Mucosa of descending colon (tissue), 3 donors: ENCODE measurements around the gene CCR6. TPM values are rescaled to one million over a fixed set of nuclear protein-coding genes. Genes with fewer than 3 reads are reported as not detected.
"Not testable (repeated sequence)": the region's sequence is repeated elsewhere in the genome, so short reads cannot be mapped to it uniquely, and the experiment has no call there.

Experiments used
- ATAC-seq: fragments of 200-7000 bp; cut with Tn5 transposase; one replicate; pipeline ENCODE4 v1.9.1; 2020; ENCODE audit warnings: mild to moderate bottlenecking, moderate library complexity
- DNase-seq, 3 donors: peaks; one replicate each; pipeline ENCODE4 v3.0.0-alpha.2; 2020
- H3K36me3 ChIP-seq: fragments of 200-600 bp; one replicate; pipeline ENCODE4 v1.8.0; 2021; ENCODE audit warnings: low read depth, mild to moderate bottlenecking
- H3K4me1 ChIP-seq: fragments of 200-600 bp; one replicate; pipeline ENCODE4 v1.8.0; 2021; ENCODE audit warnings: low read depth, mild to moderate bottlenecking
- H3K4me3 ChIP-seq: fragments of 200-600 bp; one replicate; pipeline ENCODE4 v1.8.0; 2021; ENCODE audit warnings: mild to moderate bottlenecking
- H3K9me3 ChIP-seq: fragments of 200-600 bp; one replicate; pipeline ENCODE4 v1.8.0; 2021; ENCODE audit warnings: mild to moderate bottlenecking
- intact Hi-C, 2 donors: fragments of 100-400 bp; cut with DNase I in 1 of 2; cut with micrococcal nuclease in 1 of 2; formaldehyde crosslinking; loops; one replicate each; pipeline versions ENCODE4 v1.11.0 to v1.11.1; 2022; cut with DNase I, micrococcal nuclease
- total RNA-seq, 3 donors: library from RNA; stranded (reverse); fragmentation: NEBNext Ultra II Directional in 2 of 3; extraction: Animal tissue kit (Norgen Biotek cat#: 25700) in 2 of 3; gene quantifications; one replicate each; pipeline versions ENCODE4 v1.2.1 to v1.2.4, GENCODE V29; 2021 to 2023
- donor health status: DM: no; HTN: no; CAD: no; lungs with moderate emphysema.
- donor health status: DM: no; HTN: no; CAD: no.
- donor health status: DM: no; HTN: yes; CAD: no.

Gene CCR6
- total RNA-seq, 3 donors from 2014 or later, result 0.17 to 0.43 TPM; not detected in 1

GRCh38 chr6:167178896-167179655 lies 56.2 kb downstream of the CCR6 start:
- H3K36me3 ChIP-seq, H3K9me3 ChIP-seq, ATAC-seq, DNase-seq, intact Hi-C loops, H3K4me1 ChIP-seq, H3K4me3 ChIP-seq: not testable (repeated sequence)

- H3K4me3 ChIP-seq, DNase-seq, H3K36me3 ChIP-seq, intact Hi-C loops, H3K4me1 ChIP-seq, ATAC-seq, H3K9me3 ChIP-seq: not testable (repeated sequence)
Measured at GRCh38 chr6:167180086-167180485, 57.2 kb downstream of the CCR6 start.

GRCh38 chr6:167181351-167181750 lies 58.5 kb downstream of the CCR6 start:
- H3K36me3 ChIP-seq, DNase-seq, H3K4me3 ChIP-seq, H3K9me3 ChIP-seq, intact Hi-C loops, H3K4me1 ChIP-seq: not testable (repeated sequence)
- peak; percentile 91 for ATAC-seq

- peak; percentile 79 for ATAC-seq
- H3K36me3 ChIP-seq, DNase-seq, H3K4me3 ChIP-seq, intact Hi-C loops, H3K4me1 ChIP-seq, H3K9me3 ChIP-seq: not testable (repeated sequence)
Measured at GRCh38 chr6:167182913-167183314, 60.0 kb downstream of the CCR6 start.

- intact Hi-C loops, H3K36me3 ChIP-seq, DNase-seq, H3K4me3 ChIP-seq, ATAC-seq, H3K9me3 ChIP-seq, H3K4me1 ChIP-seq: not testable (repeated sequence)
Measured at GRCh38 chr6:167185101-167185500, 62.2 kb downstream of the CCR6 start.

- intact Hi-C loops, H3K36me3 ChIP-seq, H3K4me3 ChIP-seq, H3K4me1 ChIP-seq, ATAC-seq, H3K9me3 ChIP-seq, DNase-seq: not testable (repeated sequence)
Measured at GRCh38 chr6:167187275-167187674, 64.4 kb downstream of the CCR6 start.

Other genes starting within 250 kb of the CCR6 start
- gene RNASET2, start 166.5 kb upstream of the CCR6 start, total RNA-seq, result 100 to 1,000 TPM in 2 of 3 donors, 10 to 100 TPM in 1; 60.1 to 127 (median 109) TPM
- 10 to 100 TPM; 20.4 to 24.7 (median 24.2) TPM for gene CEP43, start 123.7 kb upstream of the CCR6 start, total RNA-seq
- not detected for gene GPR31, start 34.9 kb downstream of the CCR6 start, total RNA-seq
- gene UNC93A, start 168.2 kb downstream of the CCR6 start, total RNA-seq, result 1 to 10 TPM in 1 of 3 donors, not detected in 2; 2.1 TPM
- gene TTLL2, start 202.0 kb downstream of the CCR6 start, total RNA-seq, result not detected